ENCODE measurements around the gene MTURN.

- TF ChIP-seq, protein P1, sequence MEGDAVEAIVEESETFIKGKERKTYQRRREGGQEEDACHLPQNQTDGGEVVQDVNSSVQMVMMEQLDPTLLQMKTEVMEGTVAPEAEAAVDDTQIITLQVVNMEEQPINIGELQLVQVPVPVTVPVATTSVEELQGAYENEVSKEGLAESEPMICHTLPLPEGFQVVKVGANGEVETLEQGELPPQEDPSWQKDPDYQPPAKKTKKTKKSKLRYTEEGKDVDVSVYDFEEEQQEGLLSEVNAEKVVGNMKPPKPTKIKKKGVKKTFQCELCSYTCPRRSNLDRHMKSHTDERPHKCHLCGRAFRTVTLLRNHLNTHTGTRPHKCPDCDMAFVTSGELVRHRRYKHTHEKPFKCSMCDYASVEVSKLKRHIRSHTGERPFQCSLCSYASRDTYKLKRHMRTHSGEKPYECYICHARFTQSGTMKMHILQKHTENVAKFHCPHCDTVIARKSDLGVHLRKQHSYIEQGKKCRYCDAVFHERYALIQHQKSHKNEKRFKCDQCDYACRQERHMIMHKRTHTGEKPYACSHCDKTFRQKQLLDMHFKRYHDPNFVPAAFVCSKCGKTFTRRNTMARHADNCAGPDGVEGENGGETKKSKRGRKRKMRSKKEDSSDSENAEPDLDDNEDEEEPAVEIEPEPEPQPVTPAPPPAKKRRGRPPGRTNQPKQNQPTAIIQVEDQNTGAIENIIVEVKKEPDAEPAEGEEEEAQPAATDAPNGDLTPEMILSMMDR (IDR thresholded peaks at IDR 0.05): no peak
- no peak for TF ChIP-seq POLR2A (IDR thresholded peaks at IDR 0.05)
Observed at GRCh38 chr7:30140456-30140855, 5.7 kb downstream of the MTURN start.

All from thyroid gland (tissue), 4 donors.